Keratinocyte (primary cell): ENCODE measurements around the gene SOX8. TPM values are rescaled to one million over a fixed set of nuclear protein-coding genes. Genes with fewer than 3 reads are reported as not detected.

Source experiments
- DNase-seq: peaks from one replicate; pipeline ENCODE4 v3.0.0-alpha.2; 2011; ENCODE audit warnings: low read depth, missing footprints, low spot score
- FAIRE-seq: peaks from 2 replicates; lab custom pipeline; 2011; peaks lifted over from hg19 to GRCh38; lab: Jason Lieb, UNC
- H2AFZ ChIP-seq: 2 replicates; pipeline ENCODE4 v1.6.0; 2012; ENCODE audit warnings: low read length, control low read depth, inconsistent platforms; ENCODE audit not compliant: control insufficient read depth
- H3K27ac ChIP-seq: 2 replicates; pipeline ENCODE4 v1.5.1; 2011; ENCODE audit warnings: low read length; ENCODE audit not compliant: control insufficient read depth, insufficient read depth
- H3K27me3 ChIP-seq: 3 replicates; pipeline ENCODE4 v1.6.0; 2011; ENCODE audit warnings: low read length; ENCODE audit not compliant: control insufficient read depth, insufficient read depth; ENCODE audit errors: extremely low read depth
- H3K36me3 ChIP-seq, 2 experiments: 2 replicates in 1 of 2; 3 replicates in 1 of 2; pipeline ENCODE4 v1.5.1; 2011; ENCODE audit warnings: low read length in 2 of 2, mild to moderate bottlenecking in 1 of 2; ENCODE audit not compliant: control insufficient read depth in 2 of 2, insufficient read depth in 2 of 2; ENCODE audit errors: extremely low read depth in 1 of 2
- H3K4me1 ChIP-seq: 3 replicates; pipeline ENCODE4 v1.5.1; 2011; ENCODE audit warnings: low read length; ENCODE audit not compliant: control insufficient read depth, insufficient read depth; ENCODE audit errors: extremely low read depth
- H3K4me2 ChIP-seq: 3 replicates; pipeline ENCODE4 v1.6.0; 2011; ENCODE audit warnings: low read depth, low read length; ENCODE audit not compliant: control insufficient read depth, insufficient read depth; ENCODE audit errors: extremely low read depth
- H3K4me3 ChIP-seq, 3 experiments: fragments of 200-600 bp in 1 of 3; sonication (generic) in 1 of 3; 2 replicates in 2 of 3; 3 replicates in 1 of 3; pipeline ENCODE4 v1.5.1; 2011 to 2016; ENCODE audit warnings: low read length in 3 of 3, mild to moderate bottlenecking in 3 of 3, control low read depth in 2 of 3, inconsistent platforms in 1 of 3, low read depth in 1 of 3, mixed read lengths in 1 of 3, mixed run types in 1 of 3, moderate library complexity in 1 of 3; ENCODE audit not compliant: control insufficient read depth in 2 of 3, insufficient read depth in 2 of 3; ENCODE audit errors: extremely low read depth in 1 of 3
- H3K79me2 ChIP-seq: 2 replicates; pipeline ENCODE4 v1.6.0; 2012; ENCODE audit warnings: low read length; ENCODE audit not compliant: control insufficient read depth, insufficient read depth
- H3K9ac ChIP-seq: 3 replicates; pipeline ENCODE4 v1.6.0; 2011; ENCODE audit warnings: low read length; ENCODE audit not compliant: control insufficient read depth, insufficient read depth; ENCODE audit errors: extremely low read depth
- H3K9me1 ChIP-seq: 3 replicates; pipeline ENCODE4 v1.6.0; 2011; ENCODE audit warnings: low read length; ENCODE audit not compliant: control insufficient read depth, insufficient read depth; ENCODE audit errors: extremely low read depth
- H3K9me3 ChIP-seq: 2 replicates; pipeline ENCODE4 v1.5.1; 2012; ENCODE audit warnings: low read depth, low read length; ENCODE audit not compliant: control insufficient read depth
- H4K20me1 ChIP-seq: 3 replicates; pipeline ENCODE4 v1.6.0; 2011; ENCODE audit warnings: low read length; ENCODE audit not compliant: control insufficient read depth, insufficient read depth; ENCODE audit errors: extremely low read depth
- EZH2 ChIP-seq: IDR thresholded peaks from one replicate; pipeline ENCODE4 v1.6.1; 2012; ENCODE audit warnings: inconsistent platforms, mild to moderate bottlenecking, low read length, moderate library complexity
- dilution Hi-C: fragments of 300-500 bp; cut with MboI; formaldehyde crosslinking; loops from one replicate; pipeline ENCODE4 v1.7.0; 2020; ENCODE audit warnings: low sequenced_read_pairs; ENCODE audit not compliant: extremely low pct_ligation_motif_present
- polyA plus RNA-seq, 5 experiments: library from polyadenylated mRNA; depleted of rRNA in 3 of 5; stranded (reverse) in 3 of 5; stranded (forward) in 1 of 5; unstranded in 1 of 5; fragments of >200 nt; gene quantifications; 1 replicate in 1 of 5; 2 replicates in 3 of 5; 3 replicates in 1 of 5; pipeline versions ENCODE4 v1.2.1 to v1.2.3, GENCODE V29; 2011 to 2012; ENCODE audit warnings: missing spikeins in 2 of 5, low read depth in 1 of 5, low replicate concordance in 1 of 5
- TF ChIP-seq, protein P1 (sequence below), 3 experiments: IDR thresholded peaks in 1 of 3; conservative IDR thresholded peaks in 1 of 3; optimal IDR thresholded peaks in 1 of 3; 2 replicates in 2 of 3; 3 replicates in 1 of 3; pipeline versions ENCODE3 to v1.5.1; 2011; ENCODE audit warnings: low read length in 3 of 3, mild to moderate bottlenecking in 3 of 3, moderate library complexity in 2 of 3, control low read depth in 1 of 3, inconsistent platforms in 1 of 3; ENCODE audit not compliant: insufficient read depth in 2 of 3; ENCODE audit errors: extremely low read depth in 1 of 3

Gene SOX8
- polyA plus RNA-seq, 1 donor (not counting 4 experiments of a cell fraction or from before 2014, with no cell fraction given) = 0.03 TPM

DNA sequence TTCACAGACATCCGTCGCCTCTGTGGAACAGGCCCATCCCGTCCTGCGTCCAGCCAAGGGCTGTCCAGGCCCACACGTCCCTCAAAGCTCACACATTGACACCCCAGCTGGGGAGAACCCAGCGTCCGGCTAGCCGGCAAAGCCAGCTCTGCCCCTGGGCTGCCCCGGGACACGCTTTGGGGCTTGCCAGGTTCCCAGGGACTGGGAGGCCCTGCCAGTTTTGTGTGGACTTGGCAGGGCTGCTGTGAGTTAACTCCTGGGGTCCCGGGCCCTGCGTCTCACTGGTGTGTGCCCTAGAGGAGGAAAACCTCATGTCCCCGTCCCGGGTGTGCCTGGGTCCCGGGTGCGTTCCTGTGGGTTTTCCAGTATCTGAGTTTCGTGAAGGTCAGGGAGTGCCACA lies 6.3 kb downstream of the SOX8 start:
- Histone ChIP-seq H4K20me1 (no peaks in the 10 kb centered on the region), H3K9me1 (no peaks in the 10 kb centered on the region), H3K36me3 (no peaks in the 10 kb centered on the region), H3K4me1 (no peaks in the 10 kb centered on the region), H3K79me2 (no peaks in the 10 kb centered on the region), H3K9ac (no peak overlapping the region), H3K27me3 (peaks cover 42% of the 10 kb centered on the region), H2AFZ (no peak overlapping the region), H3K4me2 (no peak overlapping the region), H3K9me3 (no peaks in the 10 kb centered on the region), H3K27ac (no peak overlapping the region), H3K4me3 (no peak overlapping the region)
- DNase-seq = no peak
- TF ChIP-seq, protein P1, sequence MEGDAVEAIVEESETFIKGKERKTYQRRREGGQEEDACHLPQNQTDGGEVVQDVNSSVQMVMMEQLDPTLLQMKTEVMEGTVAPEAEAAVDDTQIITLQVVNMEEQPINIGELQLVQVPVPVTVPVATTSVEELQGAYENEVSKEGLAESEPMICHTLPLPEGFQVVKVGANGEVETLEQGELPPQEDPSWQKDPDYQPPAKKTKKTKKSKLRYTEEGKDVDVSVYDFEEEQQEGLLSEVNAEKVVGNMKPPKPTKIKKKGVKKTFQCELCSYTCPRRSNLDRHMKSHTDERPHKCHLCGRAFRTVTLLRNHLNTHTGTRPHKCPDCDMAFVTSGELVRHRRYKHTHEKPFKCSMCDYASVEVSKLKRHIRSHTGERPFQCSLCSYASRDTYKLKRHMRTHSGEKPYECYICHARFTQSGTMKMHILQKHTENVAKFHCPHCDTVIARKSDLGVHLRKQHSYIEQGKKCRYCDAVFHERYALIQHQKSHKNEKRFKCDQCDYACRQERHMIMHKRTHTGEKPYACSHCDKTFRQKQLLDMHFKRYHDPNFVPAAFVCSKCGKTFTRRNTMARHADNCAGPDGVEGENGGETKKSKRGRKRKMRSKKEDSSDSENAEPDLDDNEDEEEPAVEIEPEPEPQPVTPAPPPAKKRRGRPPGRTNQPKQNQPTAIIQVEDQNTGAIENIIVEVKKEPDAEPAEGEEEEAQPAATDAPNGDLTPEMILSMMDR (optimal IDR thresholded peaks at IDR 0.05 in 1 of 3, IDR thresholded peaks at IDR 0.05 in 1 of 3, conservative IDR thresholded peaks at IDR 0.05 in 1 of 3; ENCODE audit: extremely low read depth in 1 of 3, insufficient read depth in 2 of 3, low read length in 3 of 3) = no peak
- TF ChIP-seq EZH2 = no peak
- no peak for FAIRE-seq
- dilution Hi-C loops = no loop called here

DNA sequence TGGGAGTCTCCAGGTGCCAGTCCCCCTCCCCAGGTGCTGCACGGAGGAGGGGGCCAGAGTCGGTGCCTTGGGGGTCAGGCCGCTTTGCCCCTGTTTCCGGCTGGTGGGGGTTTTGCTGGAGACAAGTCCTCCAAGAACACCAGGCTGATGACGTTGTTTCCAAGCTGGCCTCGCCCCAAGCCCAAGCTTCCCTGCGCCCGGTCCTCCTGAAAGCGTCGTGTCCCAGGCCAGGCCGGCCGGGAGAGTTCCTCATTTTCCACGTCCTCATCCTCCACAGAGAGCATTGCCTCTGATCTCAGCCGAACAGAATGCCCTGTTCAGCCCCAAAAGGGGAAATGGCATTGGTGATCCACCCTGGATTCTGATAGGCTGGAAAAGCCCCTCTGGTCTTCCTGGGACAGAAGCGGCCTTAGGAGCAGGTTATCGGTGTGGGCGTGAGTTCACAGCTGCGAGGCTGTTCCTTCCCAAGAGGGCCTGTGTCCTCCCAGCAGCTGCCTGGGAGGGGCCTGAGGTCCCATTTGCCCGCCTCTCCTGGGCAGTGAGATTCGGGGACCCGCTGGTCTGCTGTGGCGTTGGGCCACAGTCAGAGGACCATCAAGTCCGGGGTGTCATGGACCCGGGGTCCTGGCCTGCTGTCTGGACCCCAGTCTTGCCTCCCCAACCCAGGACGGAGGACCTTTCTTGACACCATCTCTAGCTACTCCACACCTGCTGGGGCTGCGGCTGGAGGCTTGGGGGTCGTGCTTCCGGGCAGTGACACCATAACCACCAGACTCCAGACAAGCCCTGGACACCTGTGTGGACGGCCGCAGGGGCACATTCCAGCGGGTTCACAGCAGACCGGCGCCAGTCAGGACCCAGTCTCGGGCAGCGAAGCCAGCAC lies 7.1 kb downstream of the SOX8 start:
- H4K20me1 ChIP-seq = no peaks in the 10 kb centered on the region
- no peak overlapping the region for H3K4me2 ChIP-seq
- dilution Hi-C loops = no loop called here
- no peak overlapping the region for H3K4me3 ChIP-seq
- peaks cover 34% of the 10 kb centered on the region for H3K27me3 ChIP-seq
- no peak overlapping the region for H3K27ac ChIP-seq
- H3K9ac ChIP-seq = no peak overlapping the region
- TF ChIP-seq EZH2 = no peak
- TF ChIP-seq, protein P1 (optimal IDR thresholded peaks at IDR 0.05 in 1 of 3, IDR thresholded peaks at IDR 0.05 in 1 of 3, conservative IDR thresholded peaks at IDR 0.05 in 1 of 3; ENCODE audit: extremely low read depth in 1 of 3, insufficient read depth in 2 of 3, low read length in 3 of 3) = no peak
- no peaks in the 10 kb centered on the region for H3K79me2 ChIP-seq
- H3K9me3 ChIP-seq = no peaks in the 10 kb centered on the region
- H3K9me1 ChIP-seq = no peaks in the 10 kb centered on the region
- no peaks in the 10 kb centered on the region for H3K36me3 ChIP-seq
- DNase-seq = no peak
- H3K4me1 ChIP-seq = no peaks in the 10 kb centered on the region
- no peak overlapping the region for H2AFZ ChIP-seq
- no peak for FAIRE-seq
